Epithelial cell of proximal tubule (primary cell): ENCODE data around the gene BMPR1A. TPM values are rescaled to one million over a fixed set of nuclear protein-coding genes. Genes with fewer than 3 reads are reported as not detected.

ENCODE experiments used
- DNase-seq: peaks from one replicate; pipeline ENCODE4 v3.0.0-alpha.2; 2011; ENCODE audit warnings: low read depth
- H3K4me3 ChIP-seq: 2 replicates; pipeline ENCODE4 v1.5.1; 2011; ENCODE audit warnings: low read depth, mild to moderate bottlenecking, low read length
- CTCF ChIP-seq: conservative IDR thresholded peaks from 2 replicates; pipeline ENCODE4 v1.5.1; 2012; ENCODE audit warnings: low read depth, mild to moderate bottlenecking, low read length
- total RNA-seq: library from RNA; depleted of rRNA; stranded (reverse); fragments of >200 nt; gene quantifications from 2 replicates; pipeline ENCODE4 v1.2.3, GENCODE V29; 2015

BMPR1A gene
- total RNA-seq, 1 donor from 2014 or later: 15.5 TPM

DNA sequence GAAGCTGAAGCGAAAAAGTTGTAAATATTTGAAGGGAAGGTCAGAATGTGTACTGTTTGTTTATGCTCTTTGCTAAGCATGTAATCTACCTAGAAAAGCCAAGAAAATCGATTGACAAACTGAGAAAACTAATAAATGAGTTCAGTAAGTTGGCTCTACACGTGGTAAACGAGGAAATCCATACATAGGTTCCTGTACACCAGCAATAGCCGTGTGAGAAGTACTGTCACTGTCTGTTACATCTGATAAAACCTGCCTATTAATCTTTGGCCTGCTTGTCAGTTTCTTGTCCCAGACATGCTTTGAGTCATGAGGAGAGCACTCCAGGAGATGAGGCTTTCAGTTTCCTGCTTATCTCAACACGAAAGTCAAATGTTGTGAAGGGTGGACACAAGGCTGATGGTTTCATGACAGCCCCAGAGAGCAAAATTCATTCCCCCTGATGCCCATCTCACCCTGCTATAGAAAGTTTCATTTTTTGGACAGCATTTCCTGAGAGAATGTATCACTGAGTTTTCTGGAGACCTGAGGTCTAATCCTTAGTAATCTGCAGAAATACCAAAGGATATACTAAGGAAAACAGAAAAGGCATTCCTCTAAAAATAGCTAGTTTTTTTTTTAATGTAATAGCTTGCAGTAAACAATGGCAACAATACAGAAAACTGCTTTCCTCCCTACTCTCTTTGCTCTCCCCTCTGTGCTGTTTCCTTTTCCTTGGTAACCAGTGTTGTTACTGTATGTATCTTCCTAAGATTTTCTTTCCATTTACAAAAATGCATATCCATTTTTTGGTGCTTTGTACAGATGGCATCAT is 18.8 kb downstream of the BMPR1A start:
- no peak for DNase-seq
- H3K4me3 ChIP-seq: no peak overlapping the region
- TF ChIP-seq CTCF: no peak

- no peak for TF ChIP-seq CTCF
- H3K4me3 ChIP-seq: no peak overlapping the region
- no peak for DNase-seq
Measured at GRCh38 chr10:86775870-86776180, 19.4 kb downstream of the BMPR1A start.

DNA sequence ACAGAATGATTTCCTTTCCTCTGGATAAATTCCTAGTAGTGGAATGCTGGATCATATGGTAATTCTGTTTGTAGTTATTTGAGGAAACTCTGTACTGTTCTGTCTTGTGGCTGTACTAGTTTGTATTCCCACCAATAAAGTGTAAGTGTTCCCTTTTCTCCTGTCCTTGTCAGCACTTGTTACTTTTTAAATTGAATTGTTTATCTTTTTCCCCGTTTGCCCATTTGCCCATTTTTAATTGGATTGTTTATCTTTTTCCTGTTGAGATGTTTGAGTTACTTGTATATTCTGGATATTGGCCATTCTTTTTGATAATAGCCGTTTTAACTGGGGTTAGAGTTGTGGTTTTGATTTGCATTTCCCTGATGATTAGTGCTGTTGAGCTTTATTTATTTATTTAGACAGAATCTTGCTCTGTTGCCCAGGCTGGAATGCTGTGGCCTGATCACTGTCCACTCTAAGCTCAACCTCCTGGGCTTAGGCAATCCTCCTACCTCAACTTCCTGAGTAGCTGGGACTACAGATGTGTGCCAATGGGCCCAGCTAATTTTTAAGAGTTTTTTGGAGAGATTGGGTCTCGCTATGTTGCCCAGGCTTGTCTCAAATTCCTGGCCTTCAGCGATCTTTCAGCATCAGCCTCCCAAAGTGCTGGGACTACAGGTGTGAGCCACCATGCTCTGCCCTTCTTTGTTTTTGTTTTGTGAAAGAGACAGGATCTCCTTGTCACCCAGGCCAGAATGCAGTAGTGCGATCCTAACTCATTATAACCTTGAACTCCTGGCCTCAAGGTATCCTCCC is 23.0 kb downstream of the BMPR1A start:
- no peak for TF ChIP-seq CTCF
- H3K4me3 ChIP-seq: no peak overlapping the region
- DNase-seq: no peak

GRCh38 chr10:86782701-86783418 is 26.4 kb downstream of the BMPR1A start:
- H3K4me3 ChIP-seq: no peak overlapping the region
- no peak for TF ChIP-seq CTCF
- DNase-seq: no peak

GRCh38 chr10:86785037-86785436 is 28.6 kb downstream of the BMPR1A start:
- no peak for DNase-seq
- no peak for TF ChIP-seq CTCF
- no peak overlapping the region for H3K4me3 ChIP-seq

- no peak overlapping the region for H3K4me3 ChIP-seq
- no peak for TF ChIP-seq CTCF
- no peak for DNase-seq
Measured at GRCh38 chr10:86785968-86786367, 29.5 kb downstream of the BMPR1A start.
